GM19463 (cell line): ENCODE data around the gene MCU.

Experiments used
- ATAC-seq: cut with Tn5 transposase; IDR thresholded peaks from one replicate; pipeline ENCODE4 v1.9.1; 2021; ENCODE audit warnings: mild to moderate bottlenecking, moderate library complexity; ENCODE audit not compliant: unreplicated experiment

MCU gene

GRCh38 chr10:72800741-72801092, 108.8 kb downstream of the MCU start:
- no peak for ATAC-seq

- ATAC-seq = no peak
These were observed 109.4 kb downstream of the MCU start for GRCh38 chr10:72801263-72801868.

GRCh38 chr10:72802332-72802731, 110.4 kb downstream of the MCU start:
- ATAC-seq = no peak

GRCh38 chr10:72802763-72803505, 111.0 kb downstream of the MCU start:
- ATAC-seq = no peak

- ATAC-seq = no peak
These were observed 116.1 kb downstream of the MCU start for GRCh38 chr10:72808001-72808400.

- ATAC-seq = no peak
These were observed 117.1 kb downstream of the MCU start for GRCh38 chr10:72809006-72809405.

- no peak for ATAC-seq
These were observed 119.0 kb downstream of the MCU start for GRCh38 chr10:72810976-72811375.

- no peak for ATAC-seq
These were observed 120.4 kb downstream of the MCU start for GRCh38 chr10:72812415-72812752.

- no peak for ATAC-seq
These were observed 120.9 kb downstream of the MCU start for GRCh38 chr10:72812753-72813430.

- ATAC-seq = no peak
These were observed 122.3 kb downstream of the MCU start for GRCh38 chr10:72814099-72814790.

- ATAC-seq = no peak
These were observed 124.6 kb downstream of the MCU start for GRCh38 chr10:72816565-72816964.

- ATAC-seq = no peak
These were observed 126.1 kb downstream of the MCU start for GRCh38 chr10:72818076-72818475.

- no peak for ATAC-seq
These were observed 127.1 kb downstream of the MCU start for GRCh38 chr10:72819053-72819452.

- ATAC-seq = no peak
These were observed 129.7 kb downstream of the MCU start for GRCh38 chr10:72821606-72822005.

GRCh38 chr10:72822342-72822986, 130.5 kb downstream of the MCU start:
- no peak for ATAC-seq

GRCh38 chr10:72825163-72825562, 133.2 kb downstream of the MCU start:
- no peak for ATAC-seq

GRCh38 chr10:72826346-72826745, 134.4 kb downstream of the MCU start:
- no peak for ATAC-seq

- no peak for ATAC-seq
These were observed 136.4 kb downstream of the MCU start for GRCh38 chr10:72828294-72828693.

- ATAC-seq = no peak
These were observed 138.7 kb downstream of the MCU start for GRCh38 chr10:72830625-72831024.

- ATAC-seq = no peak
These were observed 139.9 kb downstream of the MCU start for GRCh38 chr10:72831696-72832409.

GRCh38 chr10:72832701-72833100, 140.8 kb downstream of the MCU start:
- no peak for ATAC-seq
